HS-27A (cell line): ENCODE data around the gene GRIA1.

Source experiments
- DNase-seq: peaks from one replicate; pipeline ENCODE4 v3.0.0-alpha.2; 2012; ENCODE audit warnings: low read depth, missing footprints

The GRIA1 gene

GRCh38 chr5:153613144-153613543, 122.7 kb downstream of the GRIA1 start:
- no peak for DNase-seq

- DNase-seq: no peak
Observed at GRCh38 chr5:153613672-153614071, 123.2 kb downstream of the GRIA1 start.

GRCh38 chr5:153617190-153617589, 126.7 kb downstream of the GRIA1 start:
- DNase-seq: no peak

- no peak for DNase-seq
Observed at GRCh38 chr5:153618307-153618706, 127.8 kb downstream of the GRIA1 start.

DNA sequence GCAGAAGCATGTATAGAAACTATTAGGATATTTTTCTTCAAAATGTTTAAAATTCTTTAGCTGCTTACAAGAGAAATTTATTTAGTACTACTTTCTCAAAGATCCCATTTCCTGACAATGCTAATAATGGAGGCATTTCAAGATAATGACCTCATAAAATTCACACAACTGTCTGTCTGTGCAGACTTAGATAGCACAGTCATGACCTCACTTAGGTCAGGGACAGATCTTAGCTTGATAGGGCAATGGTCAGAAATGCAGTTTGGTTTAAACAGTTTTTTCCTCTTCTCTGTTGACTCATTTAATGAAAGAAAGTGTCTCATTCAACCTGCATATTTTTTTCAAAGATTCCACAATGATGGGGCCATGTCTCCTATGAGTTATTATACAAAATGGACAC, 128.4 kb downstream of the GRIA1 start:
- DNase-seq: no peak

GRCh38 chr5:153619771-153620170, 129.3 kb downstream of the GRIA1 start:
- no peak for DNase-seq

GRCh38 chr5:153623124-153623523, 132.7 kb downstream of the GRIA1 start:
- DNase-seq: no peak

GRCh38 chr5:153623751-153624450, 133.4 kb downstream of the GRIA1 start:
- DNase-seq: no peak

DNA sequence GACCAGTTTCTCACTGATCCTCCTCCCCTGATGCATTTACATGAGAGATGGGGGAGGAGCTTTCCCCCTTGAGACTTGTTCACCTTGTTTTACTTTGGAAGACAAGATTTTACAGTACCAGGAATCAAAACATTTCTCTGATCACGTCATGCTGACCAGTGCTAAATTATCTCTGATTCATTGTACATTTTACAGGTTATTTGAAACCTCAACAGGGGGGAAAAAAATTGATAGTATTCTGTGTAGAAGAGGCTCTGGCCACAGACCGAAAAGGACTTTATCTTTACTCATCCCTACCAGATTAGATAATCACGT, 133.9 kb downstream of the GRIA1 start:
- no peak for DNase-seq

DNA sequence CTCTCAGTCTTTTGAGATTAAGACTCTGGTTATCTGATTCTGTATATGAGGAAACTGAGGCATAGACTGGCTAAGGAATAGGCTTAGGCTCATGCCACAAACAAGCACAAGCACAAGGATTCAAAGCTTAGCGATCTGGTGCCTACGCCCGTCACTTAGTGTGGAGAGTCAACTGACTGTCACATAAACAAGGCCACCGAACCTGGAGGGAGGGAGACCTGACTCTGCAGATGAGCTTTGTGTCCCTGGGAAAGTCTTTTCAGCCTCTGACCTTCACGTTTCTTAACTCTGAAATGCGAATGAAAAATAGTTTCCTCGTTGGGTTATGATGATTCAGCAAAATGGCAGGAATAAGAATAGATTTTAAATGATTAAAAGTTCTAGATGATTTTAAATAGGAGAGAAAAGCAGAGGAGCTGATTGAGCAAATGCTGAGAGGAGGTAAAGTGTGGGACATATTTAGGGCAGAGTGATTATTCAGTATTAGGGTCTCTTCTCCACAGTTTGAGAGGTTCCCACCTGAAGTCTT, 135.4 kb downstream of the GRIA1 start:
- no peak for DNase-seq

- DNase-seq: no peak
Observed at GRCh38 chr5:153626836-153627235, 136.4 kb downstream of the GRIA1 start.

DNA sequence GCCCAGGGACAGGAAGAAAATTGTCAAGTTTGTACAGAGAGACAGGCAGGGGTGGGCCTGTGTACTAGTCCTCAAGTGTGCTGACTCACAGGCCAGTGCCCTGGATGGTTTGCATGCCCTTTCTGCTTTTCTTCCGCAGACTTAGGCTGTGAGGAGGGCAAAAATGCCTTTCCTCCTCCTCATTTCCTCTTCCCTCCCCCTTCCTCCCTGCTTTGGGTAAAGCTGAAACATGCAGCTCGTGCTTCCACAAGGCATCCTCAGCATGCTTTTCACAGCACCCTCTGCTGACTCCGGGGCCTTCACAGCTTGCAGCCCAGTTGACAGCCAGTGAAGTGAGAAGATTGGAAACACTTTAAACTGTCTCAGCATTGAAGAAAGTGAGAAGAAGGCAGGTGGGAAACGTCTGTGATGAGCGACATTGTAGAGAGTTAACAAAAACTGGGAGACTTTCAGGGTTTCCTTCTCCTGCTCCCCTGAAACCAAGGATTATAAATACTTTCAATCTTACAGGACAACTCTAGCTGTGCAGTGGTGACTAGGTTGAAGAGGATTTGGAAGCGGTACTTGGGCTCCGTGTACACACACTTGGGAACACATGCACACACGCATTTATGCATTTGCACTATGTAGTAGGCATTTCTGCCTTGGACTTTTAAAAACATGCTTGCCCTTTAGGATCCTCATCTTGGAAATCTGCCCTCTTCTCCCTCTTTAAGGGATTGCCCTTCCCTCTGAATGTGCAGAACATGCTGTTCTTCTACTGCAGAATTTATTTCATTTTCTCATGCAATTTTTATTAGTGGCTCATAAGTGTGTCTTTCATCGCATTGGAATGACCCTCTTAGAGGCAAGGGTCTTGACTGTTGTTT, 138.8 kb downstream of the GRIA1 start:
- DNase-seq: peak; percentile 81

GRCh38 chr5:153630546-153630945, 140.1 kb downstream of the GRIA1 start:
- no peak for DNase-seq

DNA sequence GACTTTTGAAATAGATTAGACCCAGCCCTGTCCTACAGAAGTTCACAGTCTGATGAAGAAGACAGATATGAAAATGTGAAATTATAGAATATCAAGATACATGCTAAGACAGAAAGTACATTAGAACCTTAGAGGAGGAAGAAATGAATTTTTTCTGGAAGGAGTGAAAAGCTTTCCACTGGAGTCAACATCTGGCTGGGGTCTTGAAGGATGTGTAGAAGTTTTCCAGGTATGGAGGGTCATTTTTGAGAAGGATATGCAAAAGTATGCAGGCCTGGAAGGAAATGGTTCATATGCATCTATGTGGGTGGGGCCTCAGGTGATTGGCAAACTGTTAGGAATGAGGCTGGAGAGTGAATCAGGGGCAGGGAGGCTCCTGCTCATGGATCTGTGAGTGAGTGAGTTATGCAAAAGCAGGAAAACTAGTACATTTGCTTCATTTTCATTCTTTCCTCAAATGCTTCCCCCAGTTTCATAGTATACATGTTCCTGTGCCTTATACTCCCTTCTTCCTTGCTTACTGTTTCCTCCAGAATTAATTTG, 142.3 kb downstream of the GRIA1 start:
- DNase-seq: no peak

DNA sequence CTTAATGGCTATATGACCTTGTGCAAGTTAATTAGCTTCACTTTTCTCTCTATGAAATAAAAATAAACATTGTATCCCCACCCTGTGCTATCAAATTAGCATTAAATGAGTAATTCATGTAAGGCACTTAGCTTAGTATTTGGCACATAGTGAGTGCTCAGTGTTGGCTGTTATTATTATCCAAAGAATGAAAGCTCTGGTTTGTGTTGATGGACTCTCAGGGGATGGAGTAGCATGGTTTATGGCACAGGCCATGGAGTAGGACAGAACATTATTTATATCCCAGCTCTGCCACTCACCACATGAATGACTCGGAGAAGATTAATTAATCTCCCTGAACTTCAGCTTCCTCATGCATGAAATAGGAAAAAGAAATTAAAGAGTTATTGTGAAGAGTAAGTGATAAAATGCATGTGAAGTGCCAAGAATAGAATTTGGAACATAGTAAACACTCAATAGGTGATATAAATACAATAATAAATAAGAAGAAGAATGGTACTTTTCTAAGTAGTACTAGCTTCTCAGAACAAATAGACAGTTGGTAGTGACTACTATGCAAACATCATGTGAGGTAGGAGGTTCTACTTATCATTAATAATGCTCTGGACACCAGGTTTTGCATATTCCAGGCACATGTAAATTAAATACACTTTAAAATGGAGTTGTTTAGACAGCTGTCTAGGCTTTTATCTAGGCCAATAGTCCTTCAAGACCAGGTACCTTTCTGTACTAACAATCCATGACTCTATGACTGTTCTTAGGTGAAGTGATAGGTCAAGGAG, 146.4 kb downstream of the GRIA1 start:
- no peak for DNase-seq

DNA sequence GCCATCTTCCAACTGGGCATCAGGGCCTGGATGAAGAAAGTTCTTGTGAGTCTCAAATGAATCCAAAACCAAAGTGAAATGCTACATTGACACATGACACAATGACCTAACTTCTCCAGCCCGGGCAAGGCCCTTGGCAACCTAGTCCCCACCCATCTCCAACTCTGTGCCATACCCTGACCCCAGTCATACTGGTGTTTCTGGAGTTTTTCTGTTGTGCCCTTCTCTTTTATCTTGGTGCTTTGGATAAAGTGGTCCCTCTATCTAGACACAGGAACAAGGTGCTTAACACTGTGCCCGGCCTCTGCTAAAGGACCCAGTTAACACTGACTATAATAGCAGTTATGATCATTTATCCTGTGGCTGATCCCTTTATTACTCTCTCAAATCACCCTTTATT, 149.8 kb downstream of the GRIA1 start:
- no peak for DNase-seq

DNA sequence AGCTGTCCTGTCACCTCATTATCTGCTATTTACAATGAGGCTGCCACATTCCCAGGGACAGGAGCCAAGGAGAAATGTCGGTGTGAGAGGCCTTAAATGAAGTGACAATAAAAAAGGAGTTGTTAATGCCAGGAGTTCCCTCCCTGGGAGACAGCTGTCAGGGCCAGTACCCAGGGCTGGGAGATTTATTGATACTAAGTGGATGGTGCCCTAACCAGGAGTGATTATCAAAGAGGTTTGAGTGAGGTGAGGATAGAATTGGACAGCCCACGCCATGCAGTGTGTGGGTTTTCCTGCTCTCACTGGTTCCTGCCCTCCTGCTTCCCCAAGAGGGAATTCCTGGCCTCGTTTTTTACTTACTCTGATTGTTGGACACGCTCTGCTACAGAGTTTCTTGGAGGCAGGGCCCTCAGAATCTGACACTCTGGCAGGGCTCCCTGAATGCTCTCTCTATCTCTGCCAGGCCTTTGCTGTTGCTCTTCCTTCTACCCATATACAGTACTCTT, 150.8 kb downstream of the GRIA1 start:
- no peak for DNase-seq

DNA sequence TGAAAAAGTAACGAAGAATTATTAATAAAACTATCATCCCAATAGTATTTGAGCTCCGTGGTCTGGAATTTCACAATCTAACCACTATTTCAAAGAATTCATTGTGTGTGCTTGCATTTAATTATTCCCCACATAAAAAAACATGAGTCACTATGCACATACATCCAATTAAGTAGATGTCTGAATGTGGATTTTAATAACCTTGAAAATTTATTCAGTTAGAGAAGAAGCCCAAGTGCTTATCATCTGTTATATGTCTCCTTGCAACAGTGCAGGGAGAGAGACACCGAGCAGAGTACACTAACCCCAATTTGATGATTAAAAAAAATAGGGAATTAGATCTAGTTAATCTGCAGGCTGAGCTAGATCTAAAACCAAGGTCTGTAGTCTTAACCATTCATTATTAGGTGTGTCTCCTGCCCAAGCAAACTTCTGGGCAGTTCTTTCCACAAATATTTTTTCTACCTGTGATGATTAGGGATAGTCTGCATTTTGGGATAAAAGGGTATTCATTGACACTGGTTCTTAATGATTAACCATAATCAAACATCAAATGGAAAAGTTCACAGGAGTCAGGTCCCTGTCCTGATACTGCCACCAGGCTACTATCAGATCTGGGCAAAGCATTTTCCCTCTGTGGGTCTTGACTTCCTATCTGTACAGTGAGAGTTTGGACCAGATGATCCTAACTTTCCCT, 164.2 kb downstream of the GRIA1 start:
- DNase-seq: no peak

- no peak for DNase-seq
Observed at GRCh38 chr5:153655201-153655510, 164.7 kb downstream of the GRIA1 start.

GRCh38 chr5:153658149-153658548, 167.7 kb downstream of the GRIA1 start:
- no peak for DNase-seq

GRCh38 chr5:153658606-153659005, 168.1 kb downstream of the GRIA1 start:
- DNase-seq: no peak
